SK-N-DZ (cell line): ENCODE measurements around the gene BROX.

Experiments used
- DNase-seq: peaks from one replicate; pipeline ENCODE4 v3.0.0-alpha.2; 2015; ENCODE audit warnings: low spot score

BROX gene

DNA sequence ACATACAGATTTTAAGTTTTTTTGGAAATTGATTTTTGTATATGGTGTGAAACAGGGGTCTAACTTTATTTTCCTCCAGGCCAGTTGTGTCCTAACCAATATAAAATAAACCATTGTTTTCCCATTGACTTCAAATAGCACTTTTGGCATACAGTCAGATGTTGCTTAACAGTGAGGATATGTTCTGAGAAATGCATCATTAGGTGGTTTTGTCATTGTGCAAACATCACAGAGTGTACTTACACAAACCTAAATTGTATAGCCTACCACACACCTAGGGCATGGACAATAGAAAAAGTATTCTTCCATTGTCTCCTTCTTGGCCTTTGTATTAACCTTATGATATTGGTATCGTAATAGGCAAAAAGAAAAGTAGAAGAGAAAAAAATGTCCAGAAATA is 65.1 kb downstream of the BROX start:
- DNase-seq, result no peak

DNA sequence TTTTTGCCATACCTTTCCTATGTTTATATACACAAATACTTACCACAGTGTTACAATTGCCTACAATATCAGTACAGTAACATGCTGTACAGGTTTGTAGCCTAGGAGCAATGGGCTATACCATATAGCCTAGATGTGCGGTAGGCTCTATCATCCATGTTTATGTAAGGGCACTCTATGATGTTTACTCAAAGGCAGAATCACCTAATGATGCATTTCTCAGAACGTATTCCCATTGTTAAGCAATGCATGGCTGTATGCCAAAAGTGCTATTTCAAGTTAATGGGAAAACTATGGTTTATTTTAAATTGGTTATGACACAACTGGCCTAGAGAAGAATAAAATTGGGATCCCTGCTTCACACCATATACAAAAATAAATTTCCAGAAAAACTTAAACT is 65.6 kb downstream of the BROX start:
- DNase-seq, result no peak

DNA sequence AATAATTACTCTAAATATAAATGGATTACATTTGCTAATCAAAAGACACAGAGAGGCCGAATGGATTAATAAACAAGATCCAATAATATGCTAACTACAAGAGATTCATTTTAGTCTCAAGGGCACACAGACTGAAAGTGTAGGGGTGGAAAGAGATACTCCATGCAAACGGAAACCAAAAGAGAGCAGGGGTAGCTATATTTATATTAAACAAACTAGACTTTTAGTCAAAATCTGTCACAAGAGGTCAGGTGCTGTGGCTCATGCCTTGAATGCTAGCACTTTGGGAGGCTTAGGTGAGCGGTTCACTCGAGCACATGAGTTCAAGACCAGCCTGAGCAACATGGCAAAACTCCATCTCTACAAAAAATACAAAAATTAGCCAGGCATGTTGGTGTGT is 68.9 kb downstream of the BROX start:
- no peak for DNase-seq

DNA sequence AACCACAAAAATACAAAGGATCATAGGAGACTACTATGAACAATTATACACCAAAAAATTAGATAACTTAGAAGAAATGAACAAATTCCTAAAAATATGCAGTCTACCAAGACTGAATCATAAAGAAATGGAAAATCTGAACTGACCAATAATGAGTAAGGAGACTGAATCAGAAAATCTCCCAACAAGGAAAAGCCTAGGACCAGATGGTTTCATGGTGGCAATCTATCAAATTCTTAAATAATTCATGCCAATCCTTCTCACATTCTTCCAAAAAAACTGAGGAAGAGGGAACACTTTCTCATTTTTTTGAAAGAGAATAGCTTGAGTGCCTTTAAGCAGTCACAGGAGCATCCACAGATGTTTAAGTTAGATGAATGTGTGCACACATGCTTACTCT is 70.7 kb downstream of the BROX start:
- DNase-seq, result no peak

DNA sequence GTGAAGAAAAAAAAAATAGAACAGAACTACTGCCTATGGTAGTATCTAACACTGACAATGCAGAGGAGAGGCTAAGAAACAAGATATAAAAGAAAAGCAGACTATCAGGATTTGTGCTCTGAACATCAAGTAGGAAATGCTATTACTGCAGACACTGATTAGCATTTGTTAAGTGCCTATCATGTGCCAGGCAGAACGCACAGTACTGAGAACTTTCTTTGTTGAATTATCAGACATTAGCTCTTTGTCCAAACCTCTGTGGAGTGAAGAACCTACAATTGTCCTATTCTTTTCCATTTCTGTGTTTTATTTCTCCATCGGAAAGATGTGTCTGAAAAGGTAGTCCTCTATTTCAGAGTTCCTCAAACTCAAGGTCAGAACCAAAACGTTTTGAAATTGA is 72.0 kb downstream of the BROX start:
- DNase-seq, result no peak
